Ascending aorta (tissue), 2 donors: ENCODE results near the gene KICS2. TPM values are rescaled to one million over a fixed set of nuclear protein-coding genes. Genes with fewer than 3 reads are reported as not detected.

Experiments
- DNase-seq, 2 donors: peaks; one replicate each; pipeline ENCODE4 v3.0.0-alpha.2; 2019; ENCODE audit warnings: low spot score in 2 of 2
- H3K27ac ChIP-seq, 2 donors: fragments of 200-600 bp; sonication (generic); one replicate each; pipeline ENCODE4 v1.5.1; 2016 to 2017; ENCODE audit warnings: mild to moderate bottlenecking in 1 of 2
- H3K27me3 ChIP-seq: fragments of 200-600 bp; sonication (generic); one replicate; pipeline ENCODE4 v1.5.1; 2017
- H3K36me3 ChIP-seq, 2 donors: fragments of 200-600 bp; sonication (generic); one replicate each; pipeline ENCODE4 v1.5.1; 2016
- H3K4me1 ChIP-seq, 2 donors: fragments of 200-600 bp; sonication (generic); one replicate each; pipeline ENCODE4 v1.5.1; 2016 to 2017; ENCODE audit warnings: mild to moderate bottlenecking in 1 of 2
- H3K4me3 ChIP-seq, 2 donors: fragments of 200-600 bp; sonication (generic); one replicate each; pipeline ENCODE4 v1.5.1; 2016 to 2017; ENCODE audit warnings: mild to moderate bottlenecking in 1 of 2
- H3K9me3 ChIP-seq, 2 donors: fragments of 200-600 bp; sonication (generic); one replicate each; pipeline ENCODE4 v1.5.1; 2016
- intact Hi-C: fragments of 100-400 bp; cut with DNase I; formaldehyde crosslinking; loops from one replicate; pipeline ENCODE4 v1.15.1; 2023
- total RNA-seq: library from RNA; depleted of rRNA; stranded (reverse); fragments of >200 nt; gene quantifications from one replicate; pipeline ENCODE4 v1.1.0, GENCODE V29; 2016
- TF ChIP-seq, protein P1 (sequence below), 3 experiments: fragments of 200-600 bp in 2 of 3; fragments of 450-650 bp in 1 of 3; sonication (generic) in 2 of 3; IDR thresholded peaks; one replicate each; pipeline ENCODE4 v1.5.1; 2016 to 2019; ENCODE audit warnings: antibody characterized with exemption in 3 of 3, mild to moderate bottlenecking in 1 of 3, moderate library complexity in 1 of 3

The KICS2 gene
- total RNA-seq, 1 donor from 2014 or later = 0.75 TPM

DNA sequence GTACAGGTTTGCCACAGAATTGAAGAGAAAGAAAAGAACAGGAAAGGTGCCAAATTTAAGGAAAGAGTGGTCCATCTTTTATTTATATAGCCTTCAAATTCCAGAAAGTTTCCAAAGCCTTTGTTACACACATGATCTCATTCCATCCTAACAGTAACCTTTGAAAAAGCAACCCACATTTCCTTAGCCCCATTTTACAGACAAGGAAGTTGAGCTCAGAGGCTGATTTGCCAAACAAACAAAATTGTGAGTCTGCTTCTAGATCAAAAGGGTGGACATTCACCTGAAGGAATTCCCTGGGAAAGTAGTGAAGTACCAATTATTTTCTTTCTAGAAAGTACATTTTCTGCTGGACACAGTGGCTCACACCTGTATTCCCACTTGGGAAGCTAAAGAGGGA is 32.0 kb downstream of the KICS2 start:
- H3K9me3 ChIP-seq = no peaks in the 10 kb centered on the region
- DNase-seq = no peak
- H3K27ac ChIP-seq = no peak overlapping the region
- H3K4me3 ChIP-seq = no peak overlapping the region
- TF ChIP-seq, protein P1, sequence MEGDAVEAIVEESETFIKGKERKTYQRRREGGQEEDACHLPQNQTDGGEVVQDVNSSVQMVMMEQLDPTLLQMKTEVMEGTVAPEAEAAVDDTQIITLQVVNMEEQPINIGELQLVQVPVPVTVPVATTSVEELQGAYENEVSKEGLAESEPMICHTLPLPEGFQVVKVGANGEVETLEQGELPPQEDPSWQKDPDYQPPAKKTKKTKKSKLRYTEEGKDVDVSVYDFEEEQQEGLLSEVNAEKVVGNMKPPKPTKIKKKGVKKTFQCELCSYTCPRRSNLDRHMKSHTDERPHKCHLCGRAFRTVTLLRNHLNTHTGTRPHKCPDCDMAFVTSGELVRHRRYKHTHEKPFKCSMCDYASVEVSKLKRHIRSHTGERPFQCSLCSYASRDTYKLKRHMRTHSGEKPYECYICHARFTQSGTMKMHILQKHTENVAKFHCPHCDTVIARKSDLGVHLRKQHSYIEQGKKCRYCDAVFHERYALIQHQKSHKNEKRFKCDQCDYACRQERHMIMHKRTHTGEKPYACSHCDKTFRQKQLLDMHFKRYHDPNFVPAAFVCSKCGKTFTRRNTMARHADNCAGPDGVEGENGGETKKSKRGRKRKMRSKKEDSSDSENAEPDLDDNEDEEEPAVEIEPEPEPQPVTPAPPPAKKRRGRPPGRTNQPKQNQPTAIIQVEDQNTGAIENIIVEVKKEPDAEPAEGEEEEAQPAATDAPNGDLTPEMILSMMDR (IDR thresholded peaks at IDR 0.05) = no peak
- intact Hi-C loops = no loop called here
- no peaks in the 10 kb centered on the region for H3K27me3 ChIP-seq
- H3K36me3 ChIP-seq = peaks cover 0 to 6% of the 10 kb centered on the region in 2 donors
- H3K4me1 ChIP-seq = no peaks in the 10 kb centered on the region

DNA sequence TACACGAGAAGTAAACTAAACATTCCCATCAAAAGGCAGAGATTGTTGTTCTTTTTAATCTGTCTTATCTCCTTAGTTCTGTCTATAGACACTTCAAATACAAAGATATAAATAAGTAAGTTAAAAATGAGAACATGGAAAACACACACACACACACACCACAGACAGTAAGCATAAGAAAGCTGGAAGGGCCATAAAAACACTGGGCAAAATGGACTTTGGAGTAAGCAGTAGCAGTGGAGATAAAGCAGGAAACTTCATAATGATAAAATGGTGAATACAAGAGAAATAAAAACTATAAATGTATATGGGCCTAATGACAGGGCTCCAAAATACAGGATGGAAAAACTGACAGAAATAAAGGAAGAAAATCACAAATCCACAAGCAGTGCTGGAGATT is 32.6 kb downstream of the KICS2 start:
- Histone ChIP-seq H3K9me3 (no peaks in the 10 kb centered on the region), H3K27ac (no peak overlapping the region), H3K36me3 (peaks cover 0 to 6% of the 10 kb centered on the region in 2 donors), H3K27me3 (no peaks in the 10 kb centered on the region), H3K4me3 (no peak overlapping the region), H3K4me1 (no peaks in the 10 kb centered on the region)
- intact Hi-C loops = no loop called here
- DNase-seq = no peak
- TF ChIP-seq, protein P1 (IDR thresholded peaks at IDR 0.05) = no peak

GRCh38 chr12:64187794-64188193 is 34.3 kb downstream of the KICS2 start:
- Histone ChIP-seq H3K27me3 (no peaks in the 10 kb centered on the region), H3K9me3 (no peaks in the 10 kb centered on the region), H3K4me1 (no peaks in the 10 kb centered on the region), H3K4me3 (no peak overlapping the region), H3K36me3 (no peaks in the 10 kb centered on the region), H3K27ac (no peak overlapping the region)
- intact Hi-C loops = no loop called here
- no peak for DNase-seq
- TF ChIP-seq, protein P1 (IDR thresholded peaks at IDR 0.05) = no peak

- no peak for DNase-seq
- TF ChIP-seq, protein P1 (IDR thresholded peaks at IDR 0.05) = no peak
- Histone ChIP-seq H3K27me3 (no peaks in the 10 kb centered on the region), H3K4me1 (peaks cover 0 to 1% of the 10 kb centered on the region in 2 donors), H3K36me3 (no peaks in the 10 kb centered on the region), H3K27ac (no peak overlapping the region), H3K4me3 (no peak overlapping the region), H3K9me3 (no peaks in the 10 kb centered on the region)
- intact Hi-C loops = no loop called here
Measured at GRCh38 chr12:64187370-64187769, 34.7 kb downstream of the KICS2 start.

GRCh38 chr12:64186789-64187188 is 35.3 kb downstream of the KICS2 start:
- intact Hi-C loops = no loop called here
- TF ChIP-seq, protein P1 (IDR thresholded peaks at IDR 0.05) = no peak

DNA sequence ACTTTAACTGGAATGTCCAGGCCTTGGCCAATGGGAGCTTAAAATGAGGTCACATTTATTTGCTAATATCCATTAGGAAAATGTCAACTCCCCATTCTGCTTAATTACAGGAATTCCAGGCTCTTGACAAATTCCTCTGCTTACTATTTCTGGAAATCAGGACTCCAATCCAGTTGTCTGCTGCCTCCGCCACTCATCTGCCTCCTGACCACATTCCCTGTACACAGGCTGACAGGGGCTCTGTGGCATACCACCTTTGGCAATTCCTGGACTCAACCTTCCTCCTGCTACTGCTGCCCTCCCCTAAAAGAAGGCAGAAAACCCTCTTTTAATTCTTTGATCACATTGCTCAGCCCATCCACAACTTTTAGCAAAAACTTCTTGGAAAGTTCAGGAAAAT is 37.9 kb downstream of the KICS2 start:
- H3K4me1 ChIP-seq = peaks cover 0 to 9% of the 10 kb centered on the region in 2 donors
- H3K36me3 ChIP-seq = no peaks in the 10 kb centered on the region
- H3K27ac ChIP-seq = no peak overlapping the region
- intact Hi-C loops = no loop called here
- no peaks in the 10 kb centered on the region for H3K27me3 ChIP-seq
- no peaks in the 10 kb centered on the region for H3K9me3 ChIP-seq
- no peak overlapping the region for H3K4me3 ChIP-seq
- DNase-seq = no peak
- TF ChIP-seq, protein P1 (IDR thresholded peaks at IDR 0.05) = no peak

More at GRCh38 chr12:64186789-64187188, 35.3 kb downstream of the KICS2 start:
- no peaks in the 10 kb centered on the region for H3K27me3 ChIP-seq
- peaks cover 0 to 5% of the 10 kb centered on the region in 2 donors for H3K4me1 ChIP-seq
- no peaks in the 10 kb centered on the region for H3K36me3 ChIP-seq
- H3K4me3 ChIP-seq = no peak overlapping the region
- no peaks in the 10 kb centered on the region for H3K9me3 ChIP-seq
- no peak overlapping the region for H3K27ac ChIP-seq
- no peak for DNase-seq
